PC-3 (cell line): ENCODE measurements around the gene NDOR1. TPM values are rescaled to one million over a fixed set of nuclear protein-coding genes. Genes with fewer than 3 reads are reported as not detected.

Source experiments
- ATAC-seq: fragments of 200-7000 bp; cut with Tn5 transposase; 2 replicates; pipeline ENCODE4 v1.9.1; 2020; ENCODE audit warnings: mild to moderate bottlenecking, moderate library complexity
- BruUV-seq: library from RNA; stranded (reverse); fragments of 400-500 nt; replicated peaks from 2 replicates; lab custom pipeline; 2021; lab: Mats Ljungman, UMichigan
- CTCF ChIA-PET: fragments of 300-600 bp; sonication (Branson Sonifier 250); formaldehyde crosslinking; loops from one replicate; lab custom pipeline; 2022; ENCODE audit warnings: antibody characterized with exemption; lab: Charles Lee
- POLR2A ChIA-PET: fragments of 300-600 bp; sonication (Branson Sonifier 250); formaldehyde crosslinking; loops from one replicate; lab custom pipeline; 2022; ENCODE audit warnings: antibody characterized with exemption; ENCODE audit not compliant: unreplicated experiment; lab: Charles Lee
- DNase-seq: peaks from one replicate; pipeline ENCODE4 v3.0.0-alpha.2; 2015
- H2AFZ ChIP-seq: fragments of 300-600 bp; sonication (generic); 2 replicates; pipeline ENCODE4 v1.6.0; 2016; ENCODE audit warnings: antibody characterized with exemption, low read length
- H3F3A ChIP-seq: fragments of 300-600 bp; sonication (generic); one replicate; pipeline ENCODE4 v1.6.0; 2017; ENCODE audit warnings: antibody characterized with exemption, low read length, control low read depth, mild to moderate bottlenecking; ENCODE audit not compliant: unreplicated experiment
- H3K27ac ChIP-seq: fragments of 300-600 bp; sonication (generic); 2 replicates; pipeline ENCODE4 v1.5.1; 2016; ENCODE audit warnings: mild to moderate bottlenecking, low read length
- H3K27me3 ChIP-seq: fragments of 300-600 bp; sonication (generic); 2 replicates; pipeline ENCODE4 v1.6.1; 2016; ENCODE audit warnings: low read length, mixed read lengths
- H3K36me3 ChIP-seq: fragments of 300-600 bp; sonication (generic); 2 replicates; pipeline ENCODE4 v1.6.1; 2016; ENCODE audit warnings: low read depth, mixed run types, low read length, mixed read lengths
- H3K4me1 ChIP-seq: fragments of 300-600 bp; sonication (generic); 2 replicates; pipeline ENCODE4 v1.5.1; 2016; ENCODE audit warnings: low read length; ENCODE audit not compliant: insufficient read depth
- H3K4me2 ChIP-seq: fragments of 300-600 bp; sonication (generic); 2 replicates; pipeline ENCODE4 v1.6.0; 2016; ENCODE audit warnings: low read length
- H3K4me3 ChIP-seq: fragments of 300-600 bp; sonication (generic); 2 replicates; pipeline ENCODE4 v1.5.1; 2016; ENCODE audit warnings: mild to moderate bottlenecking, low read length, mixed read lengths
- H3K79me2 ChIP-seq: fragments of 300-600 bp; sonication (generic); 2 replicates; pipeline ENCODE4 v1.6.1; 2017; ENCODE audit warnings: low read length, mixed read lengths
- H3K9ac ChIP-seq: fragments of 300-600 bp; sonication (generic); 2 replicates; pipeline ENCODE4 v1.6.0; 2016; ENCODE audit warnings: mild to moderate bottlenecking, low read length
- H3K9me2 ChIP-seq: fragments of 300-600 bp; sonication (generic); replicated peaks from 2 replicates; pipeline ENCODE4 v1.6.1; 2016; ENCODE audit warnings: mixed run types, low read length, mixed read lengths
- H3K9me3 ChIP-seq: fragments of 300-600 bp; sonication (generic); 2 replicates; pipeline ENCODE4 v1.6.1; 2016; ENCODE audit warnings: low read length, mixed read lengths
- H4K20me1 ChIP-seq: fragments of 300-600 bp; sonication (generic); 2 replicates; pipeline ENCODE4 v1.6.1; 2016; ENCODE audit warnings: low read length, mixed read lengths
- CTCF ChIP-seq: fragments of 300-600 bp; sonication (generic); conservative IDR thresholded peaks from 2 replicates; pipeline ENCODE4 v1.5.1; 2017; ENCODE audit warnings: antibody characterized with exemption, low read depth, mild to moderate bottlenecking, low read length
- EZH2 ChIP-seq: fragments of 300-600 bp; sonication (generic); IDR thresholded peaks from one replicate; pipeline ENCODE4 v1.6.1; 2017; ENCODE audit warnings: antibody characterized with exemption, mild to moderate bottlenecking, low read length; ENCODE audit not compliant: unreplicated experiment
- EZH2phosphoT487 ChIP-seq: fragments of 300-600 bp; sonication (generic); IDR thresholded peaks from 2 replicates; pipeline ENCODE4 v1.6.1; 2018; ENCODE audit warnings: mild to moderate bottlenecking, antibody characterized with exemption, low read length, borderline replicate concordance
- intact Hi-C: fragments of 100-400 bp; cut with micrococcal nuclease; formaldehyde crosslinking; loops from 2 replicates; pipeline ENCODE4 v1.9.0; 2023
- total RNA-seq: library from RNA; depleted of rRNA; stranded (reverse); fragments of >200 nt; gene quantifications from 2 replicates; pipeline ENCODE4 v1.2.3, GENCODE V29; 2014

NDOR1 gene
- total RNA-seq, 1 experiment from 2014 or later, result 25.7 TPM

- no peak overlapping the region for H3K4me2 ChIP-seq
- ChIA-PET POLR2A (no interaction called here), CTCF (no interaction called here)
- no peak for DNase-seq
- no TSS peak for BruUV-seq
- TF ChIP-seq EZH2phosphoT487 (no peak), CTCF (no peak), EZH2 (no peak)
- no peaks in the 10 kb centered on the region for H3K27me3 ChIP-seq
- H3K9me3 ChIP-seq, result no peaks in the 10 kb centered on the region
- intact Hi-C loops, result no loop called here
- H3K9ac ChIP-seq, result no peak overlapping the region
- no peak overlapping the region for H3K27ac ChIP-seq
- no peak overlapping the region for H3K4me3 ChIP-seq
- ATAC-seq, result no peak
- H3K4me1 ChIP-seq, result no peaks in the 10 kb centered on the region
- no peaks in the 10 kb centered on the region for H3F3A ChIP-seq
- H3K36me3 ChIP-seq, result peaks cover 6% of the 10 kb centered on the region; the same call in 1 of the 2 replicates
- no peaks in the 10 kb centered on the region for H4K20me1 ChIP-seq
- no peak overlapping the region for H2AFZ ChIP-seq
- H3K79me2 ChIP-seq, result no peaks in the 10 kb centered on the region
- H3K9me2 ChIP-seq, result no peaks in the 10 kb centered on the region
These were observed 57.4 kb downstream of the NDOR1 start for GRCh38 chr9:137262909-137263285.

- H3K9ac ChIP-seq, result no peak overlapping the region
These were observed 58.0 kb downstream of the NDOR1 start for GRCh38 chr9:137263506-137263905.

More at GRCh38 chr9:137263506-137263905, 58.0 kb downstream of the NDOR1 start:
- no TSS peak for BruUV-seq
- Histone ChIP-seq H3K9me2 (no peaks in the 10 kb centered on the region), H3K27ac (no peak overlapping the region), H3K4me1 (no peaks in the 10 kb centered on the region), H3K36me3 (peaks cover 6% of the 10 kb centered on the region; the same call in 1 of the 2 replicates), H3K4me2 (no peak overlapping the region), H3K9me3 (no peaks in the 10 kb centered on the region), H3K4me3 (no peak overlapping the region), H3K79me2 (no peaks in the 10 kb centered on the region), H3F3A (no peaks in the 10 kb centered on the region), H3K27me3 (no peaks in the 10 kb centered on the region), H4K20me1 (no peaks in the 10 kb centered on the region), H2AFZ (no peak overlapping the region)
- ChIA-PET POLR2A (no interaction called here), CTCF (no interaction called here)
- no peak for DNase-seq
- ATAC-seq, result no peak
- TF ChIP-seq EZH2, result no peak
- TF ChIP-seq CTCF, result no peak
- no peak for TF ChIP-seq EZH2phosphoT487
- intact Hi-C loops, result no loop called here
